Neural cell (in vitro differentiated cells): ENCODE data around the gene TCL1B.

Source experiments
- EP300 ChIP-seq: fragments of 450-650 bp; conservative IDR thresholded peaks from 2 replicates; pipeline ENCODE4 v1.6.1; 2014; ENCODE audit warnings: antibody characterized with exemption, mild to moderate bottlenecking, moderate library complexity; ENCODE audit not compliant: poor library complexity, severe bottlenecking
- MXI1 ChIP-seq: fragments of 450-650 bp; conservative IDR thresholded peaks from 2 replicates; pipeline ENCODE4 v1.6.1; 2014; ENCODE audit warnings: antibody characterized with exemption, mild to moderate bottlenecking; ENCODE audit not compliant: poor library complexity, severe bottlenecking
- POLR2AphosphoS5 ChIP-seq: IDR thresholded peaks from 2 replicates; pipeline ENCODE4 v1.6.1; 2012
- TF ChIP-seq, protein P1 (sequence below): IDR thresholded peaks from 2 replicates; pipeline ENCODE4 v1.6.1; 2012; ENCODE audit warnings: borderline replicate concordance
- TF ChIP-seq, protein P2 (sequence below): fragments of 450-650 bp; IDR thresholded peaks from 2 replicates; pipeline ENCODE4 v1.5.1; 2014; ENCODE audit warnings: antibody characterized with exemption, mild to moderate bottlenecking, moderate library complexity; ENCODE audit not compliant: poor library complexity, severe bottlenecking

DNA sequence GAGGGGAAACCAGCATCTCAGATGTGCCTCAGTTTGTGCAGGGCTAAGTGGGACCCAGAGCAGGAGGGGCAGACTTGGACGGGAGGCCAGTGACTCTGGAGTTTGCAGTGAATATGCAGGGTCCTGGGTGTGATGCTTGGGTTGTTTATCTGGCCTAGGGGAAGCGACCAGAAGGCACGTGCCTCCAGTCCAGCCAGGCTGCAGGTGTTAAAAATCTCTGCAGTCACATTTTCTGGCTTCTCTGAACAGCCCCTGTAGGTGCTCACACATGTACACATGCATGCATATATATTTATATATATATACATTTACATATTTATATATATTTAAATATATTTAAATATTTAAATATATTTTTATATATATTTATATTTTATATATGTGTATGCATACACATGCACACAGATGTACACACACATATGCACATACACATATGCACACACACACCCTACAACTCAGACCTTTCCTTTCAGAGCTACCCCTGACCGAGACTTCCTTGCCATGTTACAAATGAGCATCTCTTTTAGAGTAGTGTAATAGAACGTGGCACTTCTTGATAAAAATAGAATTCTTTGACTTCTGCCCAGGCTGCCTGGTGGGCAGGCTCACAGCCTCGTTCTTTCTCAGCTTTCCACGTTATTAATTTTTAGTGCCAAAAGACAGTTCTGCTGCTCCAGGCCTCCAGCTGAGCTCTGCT is 26.8 kb upstream of the TCL1B start:
- TF ChIP-seq POLR2AphosphoS5: no peak
- TF ChIP-seq, protein P1, sequence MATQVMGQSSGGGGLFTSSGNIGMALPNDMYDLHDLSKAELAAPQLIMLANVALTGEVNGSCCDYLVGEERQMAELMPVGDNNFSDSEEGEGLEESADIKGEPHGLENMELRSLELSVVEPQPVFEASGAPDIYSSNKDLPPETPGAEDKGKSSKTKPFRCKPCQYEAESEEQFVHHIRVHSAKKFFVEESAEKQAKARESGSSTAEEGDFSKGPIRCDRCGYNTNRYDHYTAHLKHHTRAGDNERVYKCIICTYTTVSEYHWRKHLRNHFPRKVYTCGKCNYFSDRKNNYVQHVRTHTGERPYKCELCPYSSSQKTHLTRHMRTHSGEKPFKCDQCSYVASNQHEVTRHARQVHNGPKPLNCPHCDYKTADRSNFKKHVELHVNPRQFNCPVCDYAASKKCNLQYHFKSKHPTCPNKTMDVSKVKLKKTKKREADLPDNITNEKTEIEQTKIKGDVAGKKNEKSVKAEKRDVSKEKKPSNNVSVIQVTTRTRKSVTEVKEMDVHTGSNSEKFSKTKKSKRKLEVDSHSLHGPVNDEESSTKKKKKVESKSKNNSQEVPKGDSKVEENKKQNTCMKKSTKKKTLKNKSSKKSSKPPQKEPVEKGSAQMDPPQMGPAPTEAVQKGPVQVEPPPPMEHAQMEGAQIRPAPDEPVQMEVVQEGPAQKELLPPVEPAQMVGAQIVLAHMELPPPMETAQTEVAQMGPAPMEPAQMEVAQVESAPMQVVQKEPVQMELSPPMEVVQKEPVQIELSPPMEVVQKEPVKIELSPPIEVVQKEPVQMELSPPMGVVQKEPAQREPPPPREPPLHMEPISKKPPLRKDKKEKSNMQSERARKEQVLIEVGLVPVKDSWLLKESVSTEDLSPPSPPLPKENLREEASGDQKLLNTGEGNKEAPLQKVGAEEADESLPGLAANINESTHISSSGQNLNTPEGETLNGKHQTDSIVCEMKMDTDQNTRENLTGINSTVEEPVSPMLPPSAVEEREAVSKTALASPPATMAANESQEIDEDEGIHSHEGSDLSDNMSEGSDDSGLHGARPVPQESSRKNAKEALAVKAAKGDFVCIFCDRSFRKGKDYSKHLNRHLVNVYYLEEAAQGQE: no peak
- TF ChIP-seq, protein P2, sequence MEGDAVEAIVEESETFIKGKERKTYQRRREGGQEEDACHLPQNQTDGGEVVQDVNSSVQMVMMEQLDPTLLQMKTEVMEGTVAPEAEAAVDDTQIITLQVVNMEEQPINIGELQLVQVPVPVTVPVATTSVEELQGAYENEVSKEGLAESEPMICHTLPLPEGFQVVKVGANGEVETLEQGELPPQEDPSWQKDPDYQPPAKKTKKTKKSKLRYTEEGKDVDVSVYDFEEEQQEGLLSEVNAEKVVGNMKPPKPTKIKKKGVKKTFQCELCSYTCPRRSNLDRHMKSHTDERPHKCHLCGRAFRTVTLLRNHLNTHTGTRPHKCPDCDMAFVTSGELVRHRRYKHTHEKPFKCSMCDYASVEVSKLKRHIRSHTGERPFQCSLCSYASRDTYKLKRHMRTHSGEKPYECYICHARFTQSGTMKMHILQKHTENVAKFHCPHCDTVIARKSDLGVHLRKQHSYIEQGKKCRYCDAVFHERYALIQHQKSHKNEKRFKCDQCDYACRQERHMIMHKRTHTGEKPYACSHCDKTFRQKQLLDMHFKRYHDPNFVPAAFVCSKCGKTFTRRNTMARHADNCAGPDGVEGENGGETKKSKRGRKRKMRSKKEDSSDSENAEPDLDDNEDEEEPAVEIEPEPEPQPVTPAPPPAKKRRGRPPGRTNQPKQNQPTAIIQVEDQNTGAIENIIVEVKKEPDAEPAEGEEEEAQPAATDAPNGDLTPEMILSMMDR: no peak
- TF ChIP-seq EP300: no peak
- TF ChIP-seq MXI1: no peak
